GM18870 (cell line): ENCODE results near the gene ABITRAM.
"Not testable (repeated sequence)": the region's sequence is repeated elsewhere in the genome, so short reads cannot be mapped to it uniquely, and the experiment has no call there.

Source experiments
- ATAC-seq: cut with Tn5 transposase; IDR thresholded peaks from one replicate; pipeline ENCODE4 v1.9.1; 2021; ENCODE audit warnings: moderate library complexity; ENCODE audit not compliant: unreplicated experiment

The ABITRAM gene, protein sequence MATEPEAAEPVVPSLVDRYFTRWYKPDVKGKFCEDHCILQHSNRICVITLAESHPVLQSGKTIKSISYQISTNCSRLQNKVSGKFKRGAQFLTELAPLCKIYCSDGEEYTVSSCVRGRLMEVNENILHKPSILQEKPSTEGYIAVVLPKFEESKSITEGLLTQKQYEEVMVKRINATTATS

DNA sequence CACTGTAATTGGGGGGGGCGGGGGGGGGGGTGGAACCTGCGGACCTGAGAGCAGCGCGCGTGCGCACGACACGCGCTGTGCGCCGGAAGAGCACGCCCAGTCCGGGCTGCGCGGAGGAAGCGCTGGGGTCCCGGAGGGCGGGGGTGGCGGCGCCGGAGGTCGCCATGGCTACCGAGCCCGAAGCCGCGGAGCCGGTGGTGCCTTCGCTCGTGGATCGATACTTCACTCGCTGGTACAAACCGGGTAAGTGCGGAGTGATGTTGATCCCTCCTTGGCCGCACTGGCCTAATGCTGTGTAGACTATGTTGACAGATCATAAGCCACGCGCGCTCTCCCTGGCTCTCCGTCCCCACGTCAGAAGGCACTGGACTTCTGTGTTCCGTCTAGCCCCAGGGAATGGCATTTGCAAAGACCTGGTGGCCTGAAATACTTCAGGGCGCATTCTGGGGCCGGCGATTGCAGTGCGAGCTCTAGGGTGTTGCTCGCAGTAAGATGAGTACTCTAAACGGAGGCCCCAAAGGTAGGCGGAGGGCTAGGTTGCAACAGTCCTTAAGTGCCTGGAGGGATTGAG lies at the start of gene ABITRAM:
ABITRAM (plus strand) TSS at position 78 of the 571 bp plus-strand sequence; CDS start at position 165, 87 bp downstream.
- peak; percentile 62 for ATAC-seq

GRCh38 chr9:108884701-108885100 lies 49.5 kb upstream of the ABITRAM start:
- ATAC-seq: no peak

DNA sequence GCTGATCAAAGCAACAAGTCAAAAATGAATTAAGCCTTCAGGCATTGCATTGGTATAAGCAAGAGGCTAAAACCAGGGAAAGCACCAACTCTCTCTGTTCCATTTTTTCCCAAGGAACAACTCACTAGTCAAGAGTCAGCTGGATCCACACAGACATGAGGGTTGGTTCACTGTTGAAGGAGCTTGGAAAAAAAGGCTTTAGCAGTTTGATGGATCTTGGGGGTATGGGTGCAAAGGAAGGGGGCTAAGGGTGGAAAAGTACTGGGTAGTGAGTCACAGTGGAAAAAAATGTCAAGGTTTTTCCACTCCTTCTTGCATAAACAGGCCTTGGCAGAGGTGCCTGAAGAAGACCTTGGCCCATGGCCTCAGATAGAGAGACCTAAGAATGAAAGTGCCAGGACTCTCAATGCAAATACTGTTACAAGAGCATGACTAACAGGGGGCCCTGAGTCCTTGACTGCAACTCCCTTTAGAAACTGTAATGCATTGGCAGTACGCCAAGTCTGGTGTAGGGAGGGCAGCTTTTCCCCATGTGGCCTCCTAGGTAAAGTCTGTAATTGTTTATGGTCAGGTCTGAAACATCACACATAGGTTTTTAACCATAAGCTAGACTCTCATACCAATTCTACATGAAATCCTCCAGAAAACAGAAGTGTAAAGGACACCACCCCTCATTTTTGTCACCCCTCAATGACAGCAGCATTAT lies 48.4 kb upstream of the ABITRAM start:
- peak; percentile 99 for ATAC-seq

DNA sequence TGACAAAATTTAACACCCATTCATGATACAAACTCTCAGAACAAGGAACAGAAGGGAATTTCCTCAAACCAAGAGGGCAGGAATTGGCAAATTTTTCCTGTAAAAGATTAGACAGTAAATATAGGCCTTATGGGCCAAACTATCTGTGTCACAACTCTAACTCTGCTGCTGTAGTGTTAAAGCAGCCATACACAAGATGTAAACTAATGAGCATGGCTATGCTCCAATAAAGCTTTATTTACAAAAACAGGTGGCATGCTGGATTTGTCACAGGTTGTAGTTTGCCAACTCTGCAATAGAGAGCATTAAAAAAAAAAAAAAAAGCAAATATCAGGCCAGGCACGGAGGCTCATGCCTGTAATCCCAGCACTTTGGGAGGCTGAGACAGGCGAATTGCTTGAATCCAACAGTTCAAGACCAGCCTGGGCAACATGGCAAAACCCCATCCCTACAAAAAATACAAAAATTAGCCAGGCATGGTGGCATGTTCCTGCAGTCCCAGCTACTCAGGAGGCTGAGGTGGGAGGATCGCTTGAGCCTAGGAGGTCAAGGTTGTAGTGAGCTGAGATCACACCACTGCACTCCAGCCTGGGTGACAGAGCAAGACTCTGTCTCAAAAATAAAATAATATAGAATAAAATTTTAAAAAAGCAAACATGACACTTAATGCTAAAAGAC lies 47.5 kb upstream of the ABITRAM start:
- ATAC-seq: not testable (repeated sequence)

GRCh38 chr9:108889649-108890067 lies 44.5 kb upstream of the ABITRAM start:
- no peak for ATAC-seq

DNA sequence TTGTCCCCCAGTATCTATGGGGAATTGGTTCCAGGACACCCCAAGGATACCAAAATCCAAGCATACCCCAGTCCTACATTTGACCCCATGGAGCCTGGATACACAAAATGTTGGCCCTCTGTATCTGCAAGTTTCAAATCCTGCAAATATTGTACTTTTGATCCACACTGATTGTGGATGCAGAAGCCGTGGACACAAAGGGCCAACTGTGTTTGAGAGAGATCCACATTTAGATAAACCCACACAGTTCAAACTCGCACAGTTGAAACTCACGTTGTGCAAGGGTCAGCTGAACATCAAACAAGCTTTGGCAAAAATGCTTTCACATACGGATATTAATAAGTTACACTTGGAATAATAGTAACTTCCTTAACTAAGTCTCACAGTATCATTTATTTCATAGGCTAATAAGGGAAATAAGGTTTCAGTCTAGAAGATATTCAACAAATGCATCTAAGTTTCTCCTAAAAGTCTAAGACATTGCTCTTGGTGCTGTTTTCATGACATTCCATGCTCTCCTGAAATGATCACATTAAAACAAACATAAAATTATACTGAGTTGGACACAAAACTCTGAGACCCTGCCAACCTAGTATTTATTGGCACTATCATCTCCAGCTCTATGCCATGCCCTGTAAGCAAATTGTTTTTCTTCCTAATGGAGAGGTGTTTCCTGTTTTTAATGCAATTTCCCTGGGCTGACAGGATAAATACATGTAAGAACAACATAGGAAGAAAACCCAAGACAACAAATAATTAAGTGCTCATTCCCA lies 39.8 kb upstream of the ABITRAM start:
- no peak for ATAC-seq

- no peak for ATAC-seq
Measured at GRCh38 chr9:108897324-108898096, 36.7 kb upstream of the ABITRAM start.

DNA sequence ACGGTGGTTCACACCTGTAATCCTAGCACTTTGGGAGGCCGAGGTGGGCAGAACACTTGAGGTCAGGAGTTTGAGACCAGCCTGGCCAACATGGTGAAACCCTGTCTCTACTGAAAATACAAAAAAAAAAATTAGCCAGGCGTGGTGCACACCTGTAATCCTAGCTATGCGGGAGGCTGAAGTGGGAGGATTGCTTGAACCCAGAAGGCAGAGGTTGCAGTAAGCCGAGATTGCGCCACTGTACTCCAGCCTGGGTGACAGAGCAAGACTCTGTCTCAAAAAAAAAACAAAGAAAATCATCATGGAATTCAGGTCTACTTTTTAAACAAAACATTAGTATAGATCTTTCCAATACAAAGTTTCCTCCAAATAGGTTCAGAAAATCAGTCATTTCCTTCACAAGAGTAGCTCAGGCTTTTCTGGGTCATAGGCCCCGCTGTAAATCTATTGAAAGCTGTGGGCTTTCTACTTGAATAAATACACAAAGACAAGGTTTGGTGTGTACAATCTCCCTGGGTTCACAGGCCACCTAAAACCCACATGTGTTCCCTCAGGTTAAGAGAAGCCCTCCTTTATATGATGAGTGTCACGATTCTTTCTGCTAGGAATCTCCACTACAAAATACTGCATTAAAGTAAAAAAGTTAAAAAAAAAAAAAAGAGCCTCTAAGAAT lies 35.0 kb upstream of the ABITRAM start:
- ATAC-seq: not testable (repeated sequence)

DNA sequence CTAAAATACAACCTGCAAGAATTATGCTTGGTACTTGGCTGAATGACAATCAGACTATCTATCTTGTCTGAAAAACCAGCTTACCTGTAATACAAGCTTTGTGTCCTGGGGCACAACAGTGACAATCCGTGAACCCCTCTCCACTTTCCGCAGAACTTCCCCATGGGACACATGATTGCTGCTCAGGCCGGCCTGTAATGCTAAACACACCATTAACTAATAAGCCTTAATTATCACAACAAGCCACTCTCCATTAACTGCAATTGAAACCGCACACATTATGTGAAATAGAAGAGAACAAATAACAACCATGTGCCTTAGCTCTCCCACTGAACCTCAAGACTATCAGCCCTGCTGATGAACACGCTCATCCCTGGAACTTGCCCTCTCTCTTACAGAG lies 34.0 kb upstream of the ABITRAM start:
- no peak for ATAC-seq

- no peak for ATAC-seq
Measured at GRCh38 chr9:108903420-108904103, 30.6 kb upstream of the ABITRAM start.

- no peak for ATAC-seq
Measured at GRCh38 chr9:108904161-108904560, 30.0 kb upstream of the ABITRAM start.

- no peak for ATAC-seq
Measured at GRCh38 chr9:108905494-108905893, 28.7 kb upstream of the ABITRAM start.

DNA sequence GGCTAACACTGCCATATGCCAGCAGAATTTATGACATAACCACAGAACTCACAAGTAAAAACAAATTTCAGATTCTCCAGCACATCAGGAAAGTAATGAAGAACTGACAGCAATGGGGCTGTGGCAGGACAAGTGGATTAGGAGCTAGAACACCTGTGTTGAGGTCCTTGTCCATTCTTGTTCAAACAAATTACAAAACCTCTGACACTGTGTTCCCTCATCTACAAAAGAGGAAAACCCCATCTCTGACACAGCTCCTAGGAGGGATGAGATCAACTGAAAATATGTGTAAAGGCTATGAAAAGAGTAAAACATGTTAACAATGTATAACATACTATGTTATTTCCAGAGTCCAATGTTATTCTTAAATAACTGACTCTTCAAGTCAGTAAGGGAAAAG lies 23.8 kb upstream of the ABITRAM start:
- no peak for ATAC-seq

GRCh38 chr9:108910914-108911313 lies 23.3 kb upstream of the ABITRAM start:
- no peak for ATAC-seq

- ATAC-seq: no peak
Measured at GRCh38 chr9:108911820-108912219, 22.4 kb upstream of the ABITRAM start.

- ATAC-seq: no peak
Measured at GRCh38 chr9:108913391-108913790, 20.8 kb upstream of the ABITRAM start.

DNA sequence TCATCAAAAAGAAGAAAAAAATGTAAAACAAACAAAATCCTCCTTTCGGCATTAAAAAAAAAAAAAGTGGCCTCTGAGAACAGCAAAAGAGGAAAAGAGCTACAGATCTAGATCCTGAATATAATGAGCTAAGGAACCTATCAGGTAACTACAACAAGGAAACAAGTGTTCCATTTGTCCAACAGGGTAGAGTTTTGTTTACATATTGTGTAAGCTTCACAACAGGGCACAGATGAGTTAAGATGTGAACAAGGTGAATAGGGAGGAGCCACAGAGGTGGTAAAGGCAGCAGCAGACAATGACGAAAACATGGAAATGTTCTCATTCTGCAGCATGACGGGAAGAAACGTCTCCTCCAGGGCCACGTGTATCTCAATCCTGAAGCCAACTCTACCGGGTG lies 14.7 kb upstream of the ABITRAM start:
- no peak for ATAC-seq

- not testable (repeated sequence) for ATAC-seq
Measured at GRCh38 chr9:108920401-108920800, 13.8 kb upstream of the ABITRAM start.

DNA sequence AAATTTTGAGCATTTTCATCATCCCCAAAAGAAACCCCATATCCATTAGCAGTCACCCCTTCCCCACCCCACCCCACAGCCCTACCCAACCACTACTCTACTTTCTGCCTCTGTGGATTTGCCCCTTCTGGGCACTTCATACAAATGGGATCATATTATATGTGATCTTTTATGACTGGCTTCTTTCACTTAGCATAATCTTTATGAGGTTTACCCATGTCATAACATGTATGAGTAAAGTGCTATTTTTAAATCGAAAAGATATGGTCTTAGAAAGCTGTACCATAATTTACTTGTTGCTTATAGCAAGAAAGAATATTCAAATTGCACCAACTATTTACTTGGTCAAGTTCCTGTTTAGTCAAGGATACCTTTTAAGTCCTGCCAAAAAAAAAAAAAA lies 13.0 kb upstream of the ABITRAM start:
- no peak for ATAC-seq
